ENCODE results near the gene TSPAN11.
"Not testable (repeated sequence)": the region's sequence is repeated elsewhere in the genome, so short reads cannot be mapped to it uniquely, and the experiment has no call there.

The TSPAN11 gene

GRCh38 chr12:31021809-31022494 is 95.4 kb downstream of the TSPAN11 start:
- peak; percentile 10 for DNase-seq (ENCODE audit: low read depth)
- no peak overlapping the region for H3K4me3 ChIP-seq (ENCODE audit: low read length)
- TF ChIP-seq CTCF (IDR thresholded peaks at IDR 0.05; ENCODE audit: insufficient read depth, low read depth, low read length, missing control alignments), result no peak

GRCh38 chr12:31023271-31023724 is 96.8 kb downstream of the TSPAN11 start:
- TF ChIP-seq CTCF (IDR thresholded peaks at IDR 0.05; ENCODE audit: insufficient read depth, low read depth, low read length, missing control alignments), result no peak
- DNase-seq (ENCODE audit: low read depth), result no peak
- H3K4me3 ChIP-seq (ENCODE audit: low read length), result no peak overlapping the region

GRCh38 chr12:31026202-31026601 is 99.7 kb downstream of the TSPAN11 start:
- no peak overlapping the region for H3K4me3 ChIP-seq (ENCODE audit: low read length)
- DNase-seq (ENCODE audit: low read depth), result no peak
- TF ChIP-seq CTCF (IDR thresholded peaks at IDR 0.05; ENCODE audit: insufficient read depth, low read depth, low read length, missing control alignments), result no peak

- H3K4me3 ChIP-seq (ENCODE audit: low read length); DNase-seq (ENCODE audit: low read depth): not testable (repeated sequence)
Measured at GRCh38 chr12:31027006-31027405, 100.5 kb downstream of the TSPAN11 start.

- TF ChIP-seq CTCF (IDR thresholded peaks at IDR 0.05; ENCODE audit: insufficient read depth, low read depth, low read length, missing control alignments), result no peak
- DNase-seq (ENCODE audit: low read depth), result no peak
- no peak overlapping the region for H3K4me3 ChIP-seq (ENCODE audit: low read length)
Measured at GRCh38 chr12:31029468-31029867, 102.9 kb downstream of the TSPAN11 start.

GRCh38 chr12:31029916-31030562 is 103.5 kb downstream of the TSPAN11 start:
- TF ChIP-seq CTCF (IDR thresholded peaks at IDR 0.05; ENCODE audit: insufficient read depth, low read depth, low read length, missing control alignments), result no peak
- DNase-seq (ENCODE audit: low read depth), result no peak

GRCh38 chr12:31031951-31032335 is 105.4 kb downstream of the TSPAN11 start:
- DNase-seq (ENCODE audit: low read depth), result no peak
- H3K4me3 ChIP-seq (ENCODE audit: low read length), result no peak overlapping the region
- TF ChIP-seq CTCF (IDR thresholded peaks at IDR 0.05; ENCODE audit: insufficient read depth, low read depth, low read length, missing control alignments), result no peak

More at GRCh38 chr12:31029916-31030562, 103.5 kb downstream of the TSPAN11 start:
- no peak overlapping the region for H3K4me3 ChIP-seq (ENCODE audit: low read length)
